WTC11 (cell line): ENCODE results near the gene CKM.

Experiments
- NR1H2 ChIP-seq: sonication (generic); formaldehyde crosslinking; IDR thresholded peaks from 2 replicates; pipeline ENCODE4 v1.9.0; 2021; ENCODE audit warnings: mild to moderate bottlenecking, moderate library complexity, missing genetic modification reagents
- NR2C2 ChIP-seq: sonication (generic); formaldehyde crosslinking; IDR thresholded peaks from 2 replicates; pipeline ENCODE4 v1.8.0; 2022; ENCODE audit warnings: mild to moderate bottlenecking, missing genetic modification reagents
- NR3C1 ChIP-seq: sonication (generic); formaldehyde crosslinking; conservative IDR thresholded peaks from 2 replicates; pipeline ENCODE4 v1.8.1; 2023; ENCODE audit warnings: low read depth, mild to moderate bottlenecking, missing genetic modification reagents
- PRRX2 ChIP-seq: fragments of 250-450 bp; sonication (Bioruptor Pico); IDR thresholded peaks from 2 replicates; pipeline ENCODE4 v1.8.0; 2021; ENCODE audit warnings: mild to moderate bottlenecking
- ZBTB21 ChIP-seq: sonication (generic); formaldehyde crosslinking; IDR thresholded peaks from 2 replicates; pipeline ENCODE4 v1.8.1; 2023; ENCODE audit warnings: mild to moderate bottlenecking, missing genetic modification reagents, borderline replicate concordance
- TF ChIP-seq, protein P1 (sequence below): sonication (generic); formaldehyde crosslinking; IDR thresholded peaks from 2 replicates; pipeline ENCODE4 v1.8.1; 2022; ENCODE audit warnings: low read depth, mild to moderate bottlenecking, moderate library complexity, missing genetic modification reagents, borderline replicate concordance
- TF ChIP-seq, protein P2 (sequence below): sonication (generic); formaldehyde crosslinking; IDR thresholded peaks from 2 replicates; pipeline ENCODE4 v1.8.1; 2023; ENCODE audit warnings: mild to moderate bottlenecking, missing genetic modification reagents
- TF ChIP-seq, protein P3 (sequence below): fragments of 200-600 bp; IDR thresholded peaks from 2 replicates; pipeline ENCODE4 v1.8.0; 2022; ENCODE audit warnings: antibody characterized with exemption
- TF ChIP-seq, protein P4 (sequence below): sonication (generic); formaldehyde crosslinking; IDR thresholded peaks from 2 replicates; pipeline ENCODE4 v1.8.1; 2023; ENCODE audit warnings: mild to moderate bottlenecking, missing genetic modification reagents, moderate library complexity

DNA sequence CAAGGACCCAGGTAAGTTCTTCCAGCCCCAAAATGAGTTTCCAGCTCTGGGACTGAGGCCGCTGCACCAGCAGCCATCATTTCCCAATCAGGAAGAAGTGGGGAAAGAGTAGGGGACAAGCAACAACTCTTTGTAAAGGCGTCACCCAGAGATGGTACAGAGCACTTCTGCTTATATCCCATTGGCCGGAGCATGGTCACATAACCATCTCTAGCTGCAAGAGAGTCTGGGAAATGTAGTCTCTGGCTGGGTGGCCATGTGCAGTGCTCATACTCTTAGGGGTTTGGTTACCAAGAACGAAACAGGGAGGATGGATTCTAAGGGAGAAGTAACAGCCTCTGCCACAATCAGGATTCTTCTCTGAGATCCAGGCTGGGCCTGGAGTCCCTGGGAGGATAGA lies 26.3 kb downstream of the CKM start:
- TF ChIP-seq ZBTB21 (CRISPR knock-in tag) (no peak), NR3C1 (CRISPR knock-in tag) (no peak), PRRX2 (no peak), NR1H2 (CRISPR knock-in tag) (no peak), NR2C2 (CRISPR knock-in tag) (no peak)
- TF ChIP-seq, protein P1, sequence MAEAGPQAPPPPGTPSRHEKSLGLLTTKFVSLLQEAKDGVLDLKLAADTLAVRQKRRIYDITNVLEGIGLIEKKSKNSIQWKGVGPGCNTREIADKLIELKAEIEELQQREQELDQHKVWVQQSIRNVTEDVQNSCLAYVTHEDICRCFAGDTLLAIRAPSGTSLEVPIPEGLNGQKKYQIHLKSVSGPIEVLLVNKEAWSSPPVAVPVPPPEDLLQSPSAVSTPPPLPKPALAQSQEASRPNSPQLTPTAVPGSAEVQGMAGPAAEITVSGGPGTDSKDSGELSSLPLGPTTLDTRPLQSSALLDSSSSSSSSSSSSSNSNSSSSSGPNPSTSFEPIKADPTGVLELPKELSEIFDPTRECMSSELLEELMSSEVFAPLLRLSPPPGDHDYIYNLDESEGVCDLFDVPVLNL (CRISPR knock-in tag), result no peak
- TF ChIP-seq, protein P2, sequence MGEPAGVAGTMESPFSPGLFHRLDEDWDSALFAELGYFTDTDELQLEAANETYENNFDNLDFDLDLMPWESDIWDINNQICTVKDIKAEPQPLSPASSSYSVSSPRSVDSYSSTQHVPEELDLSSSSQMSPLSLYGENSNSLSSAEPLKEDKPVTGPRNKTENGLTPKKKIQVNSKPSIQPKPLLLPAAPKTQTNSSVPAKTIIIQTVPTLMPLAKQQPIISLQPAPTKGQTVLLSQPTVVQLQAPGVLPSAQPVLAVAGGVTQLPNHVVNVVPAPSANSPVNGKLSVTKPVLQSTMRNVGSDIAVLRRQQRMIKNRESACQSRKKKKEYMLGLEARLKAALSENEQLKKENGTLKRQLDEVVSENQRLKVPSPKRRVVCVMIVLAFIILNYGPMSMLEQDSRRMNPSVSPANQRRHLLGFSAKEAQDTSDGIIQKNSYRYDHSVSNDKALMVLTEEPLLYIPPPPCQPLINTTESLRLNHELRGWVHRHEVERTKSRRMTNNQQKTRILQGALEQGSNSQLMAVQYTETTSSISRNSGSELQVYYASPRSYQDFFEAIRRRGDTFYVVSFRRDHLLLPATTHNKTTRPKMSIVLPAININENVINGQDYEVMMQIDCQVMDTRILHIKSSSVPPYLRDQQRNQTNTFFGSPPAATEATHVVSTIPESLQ (CRISPR knock-in tag), result no peak
- TF ChIP-seq, protein P3, sequence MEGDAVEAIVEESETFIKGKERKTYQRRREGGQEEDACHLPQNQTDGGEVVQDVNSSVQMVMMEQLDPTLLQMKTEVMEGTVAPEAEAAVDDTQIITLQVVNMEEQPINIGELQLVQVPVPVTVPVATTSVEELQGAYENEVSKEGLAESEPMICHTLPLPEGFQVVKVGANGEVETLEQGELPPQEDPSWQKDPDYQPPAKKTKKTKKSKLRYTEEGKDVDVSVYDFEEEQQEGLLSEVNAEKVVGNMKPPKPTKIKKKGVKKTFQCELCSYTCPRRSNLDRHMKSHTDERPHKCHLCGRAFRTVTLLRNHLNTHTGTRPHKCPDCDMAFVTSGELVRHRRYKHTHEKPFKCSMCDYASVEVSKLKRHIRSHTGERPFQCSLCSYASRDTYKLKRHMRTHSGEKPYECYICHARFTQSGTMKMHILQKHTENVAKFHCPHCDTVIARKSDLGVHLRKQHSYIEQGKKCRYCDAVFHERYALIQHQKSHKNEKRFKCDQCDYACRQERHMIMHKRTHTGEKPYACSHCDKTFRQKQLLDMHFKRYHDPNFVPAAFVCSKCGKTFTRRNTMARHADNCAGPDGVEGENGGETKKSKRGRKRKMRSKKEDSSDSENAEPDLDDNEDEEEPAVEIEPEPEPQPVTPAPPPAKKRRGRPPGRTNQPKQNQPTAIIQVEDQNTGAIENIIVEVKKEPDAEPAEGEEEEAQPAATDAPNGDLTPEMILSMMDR, result no peak
- TF ChIP-seq, protein P4, sequence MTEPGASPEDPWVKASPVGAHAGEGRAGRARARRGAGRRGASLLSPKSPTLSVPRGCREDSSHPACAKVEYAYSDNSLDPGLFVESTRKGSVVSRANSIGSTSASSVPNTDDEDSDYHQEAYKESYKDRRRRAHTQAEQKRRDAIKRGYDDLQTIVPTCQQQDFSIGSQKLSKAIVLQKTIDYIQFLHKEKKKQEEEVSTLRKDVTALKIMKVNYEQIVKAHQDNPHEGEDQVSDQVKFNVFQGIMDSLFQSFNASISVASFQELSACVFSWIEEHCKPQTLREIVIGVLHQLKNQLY (CRISPR knock-in tag), result no peak
